Suprapubic skin (tissue), 4 donors: ENCODE measurements around the gene ACYP1. TPM values are rescaled to one million over a fixed set of nuclear protein-coding genes. Genes with fewer than 3 reads are reported as not detected.

Experiments
- DNase-seq, 2 donors: peaks; one replicate each; pipeline ENCODE4 v3.0.0-alpha.2; 2019; ENCODE audit warnings: low spot score in 2 of 2
- H3K27ac ChIP-seq: fragments of 200-600 bp; sonication (generic); one replicate; pipeline ENCODE4 v1.5.1; 2019
- H3K27me3 ChIP-seq: fragments of 200-600 bp; sonication (generic); one replicate; pipeline ENCODE4 v1.5.1; 2019
- H3K36me3 ChIP-seq: fragments of 200-600 bp; sonication (generic); one replicate; pipeline ENCODE4 v1.5.1; 2019
- H3K4me1 ChIP-seq: fragments of 200-600 bp; sonication (generic); one replicate; pipeline ENCODE4 v1.5.1; 2019
- H3K4me3 ChIP-seq: fragments of 200-600 bp; sonication (generic); one replicate; pipeline ENCODE4 v1.5.1; 2019; ENCODE audit warnings: mild to moderate bottlenecking
- H3K9me3 ChIP-seq: fragments of 200-600 bp; sonication (generic); one replicate; pipeline ENCODE4 v1.5.1; 2019
- EP300 ChIP-seq: sonication (generic); formaldehyde crosslinking; IDR thresholded peaks from one replicate; pipeline ENCODE4 v1.6.1; 2017; ENCODE audit warnings: antibody characterized with exemption
- POLR2A ChIP-seq, 2 donors: fragments of 450-650 bp; IDR thresholded peaks; one replicate each; pipeline ENCODE4 v1.6.1; 2017; ENCODE audit warnings: antibody characterized with exemption in 2 of 2, mild to moderate bottlenecking in 2 of 2, moderate library complexity in 2 of 2
- POLR2AphosphoS5 ChIP-seq, 3 donors: sonication (generic); formaldehyde crosslinking; IDR thresholded peaks; one replicate each; pipeline ENCODE4 v1.6.1; 2017; ENCODE audit warnings: antibody characterized with exemption in 3 of 3
- WGBS: methylation state at CpG from one replicate; pipeline ENCODE4 v1.1.5; 2018; 5-methylcytosine and 5-hydroxymethylcytosine counted together
- total RNA-seq, 4 donors: library from RNA; depleted of rRNA; stranded (reverse); fragments of >200 nt; gene quantifications; one replicate each; pipeline ENCODE4 v1.1.0, GENCODE V29; 2016
- TF ChIP-seq, protein P1 (sequence below), 2 donors: fragments of 200-600 bp in 1 of 2; fragments of 450-650 bp in 1 of 2; sonication (generic) in 1 of 2; IDR thresholded peaks; one replicate each; pipeline ENCODE4 v1.5.1; 2016 to 2019; ENCODE audit warnings: antibody characterized with exemption in 2 of 2, mild to moderate bottlenecking in 1 of 2, moderate library complexity in 1 of 2

The ACYP1 gene
- total RNA-seq, 4 donors from 2014 or later = 19.2 to 40.6 (median 23.0) TPM

DNA sequence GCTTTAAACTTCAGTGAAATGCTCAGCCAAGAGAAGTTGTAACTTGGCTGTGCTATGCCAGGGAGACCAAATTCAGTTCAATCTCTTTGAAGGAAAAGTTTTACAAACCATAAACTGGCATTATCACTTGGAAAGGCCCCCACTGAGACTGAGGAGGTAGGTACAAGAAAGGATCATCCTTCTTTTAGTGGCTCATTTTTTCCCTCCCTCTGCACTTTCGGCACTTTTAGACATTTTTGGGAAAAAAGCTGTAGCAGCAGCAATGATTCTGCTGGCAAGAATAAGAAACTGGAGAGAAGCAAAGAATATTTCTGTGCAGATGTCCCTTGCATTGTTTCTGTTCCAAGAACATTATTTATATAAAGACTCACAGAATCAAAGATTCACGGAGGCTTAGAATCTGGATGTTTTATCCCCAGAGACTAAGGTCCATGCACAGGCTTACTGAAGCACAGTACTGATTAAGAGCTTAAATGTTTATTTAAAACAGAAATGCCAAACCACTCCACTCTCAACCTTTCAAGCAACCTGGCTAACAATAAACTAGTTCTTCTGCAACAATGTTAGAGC, 17.9 kb upstream of the ACYP1 start:
- TF ChIP-seq POLR2A (IDR thresholded peaks at IDR 0.05) = no peak
- TF ChIP-seq, protein P1, sequence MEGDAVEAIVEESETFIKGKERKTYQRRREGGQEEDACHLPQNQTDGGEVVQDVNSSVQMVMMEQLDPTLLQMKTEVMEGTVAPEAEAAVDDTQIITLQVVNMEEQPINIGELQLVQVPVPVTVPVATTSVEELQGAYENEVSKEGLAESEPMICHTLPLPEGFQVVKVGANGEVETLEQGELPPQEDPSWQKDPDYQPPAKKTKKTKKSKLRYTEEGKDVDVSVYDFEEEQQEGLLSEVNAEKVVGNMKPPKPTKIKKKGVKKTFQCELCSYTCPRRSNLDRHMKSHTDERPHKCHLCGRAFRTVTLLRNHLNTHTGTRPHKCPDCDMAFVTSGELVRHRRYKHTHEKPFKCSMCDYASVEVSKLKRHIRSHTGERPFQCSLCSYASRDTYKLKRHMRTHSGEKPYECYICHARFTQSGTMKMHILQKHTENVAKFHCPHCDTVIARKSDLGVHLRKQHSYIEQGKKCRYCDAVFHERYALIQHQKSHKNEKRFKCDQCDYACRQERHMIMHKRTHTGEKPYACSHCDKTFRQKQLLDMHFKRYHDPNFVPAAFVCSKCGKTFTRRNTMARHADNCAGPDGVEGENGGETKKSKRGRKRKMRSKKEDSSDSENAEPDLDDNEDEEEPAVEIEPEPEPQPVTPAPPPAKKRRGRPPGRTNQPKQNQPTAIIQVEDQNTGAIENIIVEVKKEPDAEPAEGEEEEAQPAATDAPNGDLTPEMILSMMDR (IDR thresholded peaks at IDR 0.05) = no peak
- TF ChIP-seq EP300 = no peak
- no peak for TF ChIP-seq POLR2AphosphoS5 (IDR thresholded peaks at IDR 0.05)
- Histone ChIP-seq H3K4me3 (no peak overlapping the region), H3K27ac (no peak overlapping the region), H3K36me3 (peaks cover 37% of the 10 kb centered on the region), H3K27me3 (no peaks in the 10 kb centered on the region), H3K4me1 (peaks cover 24% of the 10 kb centered on the region), H3K9me3 (no peaks in the 10 kb centered on the region)
- no peak for DNase-seq
- 60% methylated on average over 2 of the region's 2 CpGs for WGBS

DNA sequence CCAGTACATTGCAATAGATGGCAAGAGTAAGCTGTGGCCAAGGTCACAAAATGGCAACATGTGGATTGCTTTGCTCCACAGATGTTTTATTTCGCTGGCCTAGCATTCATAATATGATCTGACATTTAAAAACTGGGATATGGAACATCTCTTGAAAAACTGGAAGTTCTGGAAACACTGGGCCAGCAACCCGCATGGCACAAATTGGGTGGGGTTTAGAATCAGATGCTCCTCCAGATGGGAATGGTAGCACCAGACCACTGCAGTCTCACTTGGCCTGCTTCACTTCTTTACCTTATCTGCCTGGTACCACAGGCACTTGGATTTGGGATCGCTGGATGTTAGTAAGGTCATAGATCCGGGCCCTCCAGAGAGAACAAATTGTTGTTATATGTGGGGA, 15.7 kb upstream of the ACYP1 start:
- H3K4me3 ChIP-seq = no peak overlapping the region
- no peak overlapping the region for H3K27ac ChIP-seq
- no peaks in the 10 kb centered on the region for H3K27me3 ChIP-seq
- H3K4me1 ChIP-seq = peaks cover 20% of the 10 kb centered on the region
- TF ChIP-seq, protein P1 (IDR thresholded peaks at IDR 0.05) = no peak
- TF ChIP-seq POLR2AphosphoS5 (IDR thresholded peaks at IDR 0.05) = no peak
- no peak for TF ChIP-seq EP300
- TF ChIP-seq POLR2A (IDR thresholded peaks at IDR 0.05) = no peak
- H3K36me3 ChIP-seq = peaks cover 15% of the 10 kb centered on the region
- WGBS = 39% methylated on average over 4 of the region's 4 CpGs
- H3K9me3 ChIP-seq = no peaks in the 10 kb centered on the region
- DNase-seq = no peak

DNA sequence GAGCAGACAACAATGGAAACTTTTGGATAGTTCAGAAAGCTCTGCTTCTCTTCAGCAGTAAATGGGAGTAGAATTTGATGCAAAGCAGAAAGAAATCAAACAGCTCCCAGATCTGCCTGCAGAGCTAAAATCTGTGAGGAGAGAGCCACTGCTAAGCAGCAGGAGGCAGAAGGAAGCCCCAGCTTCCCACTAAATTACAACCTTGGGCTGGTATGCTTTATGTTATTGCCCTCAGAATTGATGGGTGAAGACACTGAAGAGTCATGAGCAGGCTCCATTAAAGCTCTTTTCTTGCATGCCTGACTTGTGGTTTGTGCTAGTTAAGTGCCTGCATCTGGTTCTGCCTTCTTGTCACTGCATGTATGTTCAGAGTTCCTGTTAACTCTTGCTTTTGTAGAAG, 14.0 kb upstream of the ACYP1 start:
- Histone ChIP-seq H3K27ac (no peak overlapping the region), H3K4me1 (peaks cover 15% of the 10 kb centered on the region), H3K36me3 (no peaks in the 10 kb centered on the region), H3K9me3 (no peaks in the 10 kb centered on the region), H3K4me3 (no peak overlapping the region), H3K27me3 (no peaks in the 10 kb centered on the region)
- no peak for DNase-seq
- TF ChIP-seq POLR2AphosphoS5 (IDR thresholded peaks at IDR 0.05) (no peak), POLR2A (IDR thresholded peaks at IDR 0.05) (no peak), EP300 (no peak)
- TF ChIP-seq, protein P1 (IDR thresholded peaks at IDR 0.05) = no peak

DNA sequence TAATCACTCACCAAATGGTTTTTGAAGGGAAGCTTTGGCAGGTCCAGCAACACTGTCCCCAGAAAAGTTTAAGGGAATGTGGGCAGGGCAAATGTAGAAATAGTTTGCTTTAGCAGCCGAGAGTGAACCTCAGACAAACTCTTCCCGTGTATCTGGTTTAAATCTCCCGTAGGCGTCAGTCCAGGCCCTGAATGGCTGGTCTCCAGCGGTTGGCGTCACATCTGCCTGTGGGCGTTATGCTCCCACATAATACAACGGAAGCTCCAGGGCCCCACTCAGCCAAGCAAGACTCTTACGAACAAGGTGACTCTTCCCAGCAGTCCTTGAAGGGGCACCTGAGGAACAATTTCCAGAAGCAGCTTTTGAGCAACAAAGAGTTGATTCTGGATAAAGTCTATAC, 6.6 kb upstream of the ACYP1 start:
- peak; percentile 85 for DNase-seq
- 23% methylated on average over 4 of the region's 9 CpGs for WGBS
- no peaks in the 10 kb centered on the region for H3K27me3 ChIP-seq
- peaks cover 41% of the 10 kb centered on the region for H3K4me1 ChIP-seq
- H3K9me3 ChIP-seq = no peaks in the 10 kb centered on the region
- H3K36me3 ChIP-seq = no peaks in the 10 kb centered on the region
- H3K27ac ChIP-seq = peak overlapping the region; percentile 91
- peak in 1 of 3 donors; percentile 30 for TF ChIP-seq POLR2AphosphoS5 (IDR thresholded peaks at IDR 0.05)
- TF ChIP-seq, protein P1 (IDR thresholded peaks at IDR 0.05) = no peak
- no peak overlapping the region for H3K4me3 ChIP-seq

DNA sequence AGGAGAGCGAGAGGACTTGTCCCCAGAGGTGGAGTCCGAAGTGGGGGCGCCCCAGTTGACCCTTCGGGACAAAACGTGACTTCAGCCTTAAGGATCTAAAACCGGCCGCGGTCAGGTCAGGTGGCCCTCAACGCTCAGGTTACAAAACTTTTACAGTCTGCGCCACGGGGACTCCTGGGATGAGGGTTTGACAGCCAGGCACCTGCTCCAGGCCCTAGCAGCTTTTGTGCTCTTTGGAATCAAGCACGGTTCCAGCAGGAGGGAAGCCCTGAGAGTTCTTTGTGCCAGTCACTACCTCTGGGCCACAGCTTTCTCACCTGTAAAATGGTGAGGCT, 6.0 kb upstream of the ACYP1 start:
- no peak for DNase-seq
- Histone ChIP-seq H3K9me3 (no peaks in the 10 kb centered on the region), H3K4me1 (peaks cover 42% of the 10 kb centered on the region), H3K36me3 (no peaks in the 10 kb centered on the region), H3K4me3 (peak overlapping the region; percentile 53), H3K27ac (peak overlapping the region; percentile 91), H3K27me3 (no peaks in the 10 kb centered on the region)
- no CpG with 5 or more reads among the region's 12 CpGs for WGBS
- TF ChIP-seq POLR2AphosphoS5 (IDR thresholded peaks at IDR 0.05) (no peak), EP300 (no peak), POLR2A (IDR thresholded peaks at IDR 0.05) (no peak)
- TF ChIP-seq, protein P1 (IDR thresholded peaks at IDR 0.05) = no peak
